Endometrial microvascular endothelial cells (primary cell): ENCODE data around the gene PSMD2. TPM values are rescaled to one million over a fixed set of nuclear protein-coding genes. Genes with fewer than 3 reads are reported as not detected.

Experiments used
- in situ Hi-C: cut with HindIII; loops from 2 replicates; pipeline ENCODE4 v1.10.0; 2017; ENCODE audit warnings: low sequenced_read_pairs, low pct_unique_long_range_greater_than_20kb; ENCODE audit errors: inconsistent ontology term
- total RNA-seq: library from RNA; depleted of rRNA; stranded (reverse); fragments of >200 nt; gene quantifications from one replicate; pipeline ENCODE4 v1.2.3, GENCODE V29; 2015; ENCODE audit errors: inconsistent ontology term

PSMD2 gene
- total RNA-seq, 1 donor from 2014 or later = 897 TPM

- in situ Hi-C loops = no loop called here
Observed at GRCh38 chr3:184349563-184350470, 50.8 kb downstream of the PSMD2 start.

- in situ Hi-C loops = no loop called here
Observed at GRCh38 chr3:184350618-184351017, 51.6 kb downstream of the PSMD2 start.

GRCh38 chr3:184351511-184352148, 52.6 kb downstream of the PSMD2 start:
- in situ Hi-C loops = no loop called here

GRCh38 chr3:184352149-184352785, 53.2 kb downstream of the PSMD2 start:
- in situ Hi-C loops = no loop called here

GRCh38 chr3:184352897-184353545, 54.0 kb downstream of the PSMD2 start:
- in situ Hi-C loops = no loop called here

GRCh38 chr3:184353546-184353941, 54.5 kb downstream of the PSMD2 start:
- in situ Hi-C loops = no loop called here

- in situ Hi-C loops = no loop called here
Observed at GRCh38 chr3:184354121-184354728, 55.2 kb downstream of the PSMD2 start.

GRCh38 chr3:184354754-184355153, 55.7 kb downstream of the PSMD2 start:
- in situ Hi-C loops = no loop called here

- in situ Hi-C loops = no loop called here
Observed at GRCh38 chr3:184355261-184356040, 56.4 kb downstream of the PSMD2 start.

GRCh38 chr3:184357248-184358123, 58.4 kb downstream of the PSMD2 start:
- in situ Hi-C loops = no loop called here

GRCh38 chr3:184358124-184358767, 59.2 kb downstream of the PSMD2 start:
- in situ Hi-C loops = no loop called here

Other genes with a start within 250 kb of the PSMD2 start
- gene HTR3C, start 246.2 kb upstream of the PSMD2 start, total RNA-seq = not detected
- gene HTR3E, start 202.2 kb upstream of the PSMD2 start, total RNA-seq = not detected
- 45.3 TPM for gene EIF2B5, start 163.9 kb upstream of the PSMD2 start, total RNA-seq
- 27.2 TPM for gene DVL3, start 143.9 kb upstream of the PSMD2 start, total RNA-seq
- 418 TPM for gene AP2M1, start 124.4 kb upstream of the PSMD2 start, total RNA-seq
- gene ABCF3, start 113.0 kb upstream of the PSMD2 start, total RNA-seq = 68.2 TPM
- gene VWA5B2, start 69.7 kb upstream of the PSMD2 start, total RNA-seq = not detected
- 68.4 TPM for gene ALG3, start 50.3 kb upstream of the PSMD2 start, total RNA-seq
- gene EEF1AKMT4, start 49.6 kb upstream of the PSMD2 start, total RNA-seq = 9.2 TPM
- gene CAMK2N2, start 37.7 kb upstream of the PSMD2 start, total RNA-seq = not detected
- gene ECE2, start 23.2 kb upstream of the PSMD2 start, total RNA-seq = not detected
- gene EIF4G1, start 15.4 kb downstream of the PSMD2 start, total RNA-seq = 611 TPM
- 73.9 TPM for gene FAM131A, start 38.4 kb downstream of the PSMD2 start, total RNA-seq
- 3.4 TPM for gene CLCN2, start 62.4 kb downstream of the PSMD2 start, total RNA-seq
- gene POLR2H, start 62.5 kb downstream of the PSMD2 start, total RNA-seq = 172 TPM
- not detected for gene THPO, start 79.0 kb downstream of the PSMD2 start, total RNA-seq
- 0.09 TPM for gene CHRD, start 80.8 kb downstream of the PSMD2 start, total RNA-seq